Upper lobe of left lung (tissue), 4 donors: Measurements from ENCODE around the gene MPRIP.

ENCODE experiments used
- EP300 ChIP-seq, 4 donors: sonication (generic); formaldehyde crosslinking; IDR thresholded peaks; one replicate each; pipeline ENCODE4 v1.5.1; 2017; ENCODE audit warnings: antibody characterized with exemption in 4 of 4, control low read depth in 2 of 4
- POLR2A ChIP-seq, 4 donors: fragments of 450-650 bp; IDR thresholded peaks; one replicate each; pipeline ENCODE4 v1.5.1; 2016 to 2017; ENCODE audit warnings: antibody characterized with exemption in 4 of 4, mild to moderate bottlenecking in 2 of 4

- TF ChIP-seq POLR2A (IDR thresholded peaks at IDR 0.05) = no peak
- TF ChIP-seq EP300 (IDR thresholded peaks at IDR 0.05) = no peak
Observed at GRCh38 chr17:17217995-17218394, 175.7 kb downstream of the MPRIP start.
